Activated naive CD4-positive, alpha-beta T cell treated with anti-CD3 and anti-CD28 coated beads, Interleukin-2, amount 50 U/mL, for 72 hours (primary cell): ENCODE data around the gene TMBIM6. TPM values are rescaled to one million over a fixed set of nuclear protein-coding genes. Genes with fewer than 3 reads are reported as not detected.
"Not testable (repeated sequence)": the region's sequence is repeated elsewhere in the genome, so short reads cannot be mapped to it uniquely, and the experiment has no call there.

Experiments used
- ATAC-seq, 2 donors: fragments of 150-1000 bp; cut with Tn5 transposase; 2 replicates each; pipeline ENCODE4 v1.10.0; 2021; ENCODE audit warnings: mild to moderate bottlenecking in 2 of 2, moderate library complexity in 2 of 2
- DNase-seq, 2 donors: peaks; one replicate each; pipeline ENCODE4 v3.0.0; 2021 to 2022; ENCODE audit warnings: low spot score in 2 of 2
- H3K27ac Mint-ChIP-seq, 2 donors: one replicate each; pipeline ENCODE4 v1.8.0; 2022; ENCODE audit warnings: mild to moderate bottlenecking in 2 of 2, mixed read lengths in 2 of 2
- H3K36me3 Mint-ChIP-seq, 2 donors: one replicate each; pipeline ENCODE4 v1.8.0; 2022; ENCODE audit warnings: mixed read lengths in 2 of 2
- H3K9me3 Mint-ChIP-seq, 2 donors: one replicate each; pipeline ENCODE4 v1.8.0; 2022; ENCODE audit warnings: mixed read lengths in 2 of 2
- total RNA-seq, 2 donors: library from RNA; stranded (reverse); gene quantifications; one replicate each; pipeline ENCODE4 v1.2.3, GENCODE V29; 2022

Gene TMBIM6
- total RNA-seq = 100 to 1,000 TPM; 361 to 467 TPM

- DNase-seq (peak; percentile 98 to 99), ATAC-seq (peak; percentile 90 to 92)
- peaks cover 23 to 34% of the 10 kb centered on the region in 2 donors for H3K36me3 Mint-ChIP-seq
- peak within 1 kb of the TSS; percentile 98 to 99 for H3K27ac Mint-ChIP-seq
- H3K9me3 Mint-ChIP-seq = no peaks in the 10 kb centered on the region
These were observed at the start of gene TMBIM6 for GRCh38 chr12:49740930-49741881. TMBIM6 (plus strand) TSS chr12:49741557; CDS start chr12:49752494, 10,937 bp downstream.

DNA sequence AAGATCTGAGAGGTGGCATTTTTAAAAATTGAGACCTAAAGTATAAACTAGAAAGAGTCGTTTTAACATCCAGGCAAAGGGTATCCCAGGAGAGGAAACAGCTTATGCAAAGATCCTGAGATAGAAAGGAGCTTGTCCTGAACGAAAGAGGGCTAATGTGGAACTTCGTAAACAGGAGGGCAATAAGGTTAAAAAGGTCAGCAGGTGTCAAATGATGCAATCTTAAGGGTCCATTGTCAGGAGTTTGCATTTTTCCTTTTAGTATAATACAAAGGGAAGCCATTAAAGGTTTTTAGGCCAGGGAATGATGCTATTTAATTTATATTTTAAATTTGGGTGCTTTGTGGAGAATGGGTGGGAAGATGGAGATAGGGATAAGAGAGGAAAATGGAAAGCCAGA is 48.5 kb upstream of the TMBIM6 start:
- Mint-ChIP-seq H3K9me3 (no peaks in the 10 kb centered on the region), H3K36me3 (no peaks in the 10 kb centered on the region), H3K27ac (no peak overlapping the region)
- DNase-seq (no peak), ATAC-seq (no peak)

DNA sequence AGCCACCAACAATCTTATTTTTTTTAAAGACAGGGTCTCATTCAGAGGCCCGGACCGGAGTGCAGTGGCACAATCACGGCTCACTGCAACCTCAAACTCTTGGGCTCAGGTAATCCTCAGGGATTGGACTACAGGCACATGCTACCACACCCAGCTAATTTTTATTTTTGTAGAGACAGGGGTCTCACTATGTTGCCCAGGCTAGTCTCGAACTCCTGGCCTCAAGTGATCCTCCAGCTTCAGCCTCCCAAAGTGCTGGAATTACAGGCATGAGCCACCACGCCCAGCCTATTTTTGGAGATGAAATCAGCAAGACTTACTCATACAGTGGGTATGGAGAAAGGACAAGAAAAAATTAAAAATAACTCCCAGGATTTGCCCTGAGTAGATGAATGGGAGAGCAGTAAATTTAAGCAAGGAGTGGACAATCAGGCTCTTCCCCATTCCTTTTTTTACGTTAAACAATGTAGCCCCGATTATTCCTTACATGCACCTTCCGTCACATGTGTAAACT is 47.4 kb upstream of the TMBIM6 start:
- H3K36me3 Mint-ChIP-seq = no peaks in the 10 kb centered on the region
- no peak for ATAC-seq
- no peak overlapping the region for H3K27ac Mint-ChIP-seq
- DNase-seq = no peak
- no peaks in the 10 kb centered on the region for H3K9me3 Mint-ChIP-seq

GRCh38 chr12:49696723-49697122 is 44.6 kb upstream of the TMBIM6 start:
- ATAC-seq = no peak
- Mint-ChIP-seq H3K27ac (no peak overlapping the region), H3K9me3 (no peaks in the 10 kb centered on the region), H3K36me3 (no peaks in the 10 kb centered on the region)
- DNase-seq = no peak

DNA sequence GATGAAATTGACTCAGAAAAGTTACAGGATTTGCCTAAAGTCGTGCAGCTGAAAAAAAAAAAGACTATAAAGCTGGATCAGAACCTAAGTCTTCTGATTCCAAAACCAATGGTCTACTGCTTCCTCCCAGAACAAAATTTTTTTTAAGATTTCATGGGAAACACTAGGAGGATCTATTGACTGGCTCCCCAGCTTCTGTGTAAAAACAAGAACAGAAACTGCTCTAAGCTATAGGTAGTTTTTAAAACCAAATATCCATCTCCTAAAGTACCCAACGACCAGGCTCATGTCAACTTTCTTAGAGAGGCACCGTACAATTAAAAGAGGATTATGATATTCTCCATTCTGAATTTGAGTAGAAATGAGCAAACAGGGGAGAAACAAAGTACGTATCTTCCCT is 43.5 kb upstream of the TMBIM6 start:
- H3K9me3 Mint-ChIP-seq = no peaks in the 10 kb centered on the region
- ATAC-seq (no peak), DNase-seq (no peak)
- no peaks in the 10 kb centered on the region for H3K36me3 Mint-ChIP-seq
- peak overlapping the region in 1 of 2 donors; percentile 91 for H3K27ac Mint-ChIP-seq

DNA sequence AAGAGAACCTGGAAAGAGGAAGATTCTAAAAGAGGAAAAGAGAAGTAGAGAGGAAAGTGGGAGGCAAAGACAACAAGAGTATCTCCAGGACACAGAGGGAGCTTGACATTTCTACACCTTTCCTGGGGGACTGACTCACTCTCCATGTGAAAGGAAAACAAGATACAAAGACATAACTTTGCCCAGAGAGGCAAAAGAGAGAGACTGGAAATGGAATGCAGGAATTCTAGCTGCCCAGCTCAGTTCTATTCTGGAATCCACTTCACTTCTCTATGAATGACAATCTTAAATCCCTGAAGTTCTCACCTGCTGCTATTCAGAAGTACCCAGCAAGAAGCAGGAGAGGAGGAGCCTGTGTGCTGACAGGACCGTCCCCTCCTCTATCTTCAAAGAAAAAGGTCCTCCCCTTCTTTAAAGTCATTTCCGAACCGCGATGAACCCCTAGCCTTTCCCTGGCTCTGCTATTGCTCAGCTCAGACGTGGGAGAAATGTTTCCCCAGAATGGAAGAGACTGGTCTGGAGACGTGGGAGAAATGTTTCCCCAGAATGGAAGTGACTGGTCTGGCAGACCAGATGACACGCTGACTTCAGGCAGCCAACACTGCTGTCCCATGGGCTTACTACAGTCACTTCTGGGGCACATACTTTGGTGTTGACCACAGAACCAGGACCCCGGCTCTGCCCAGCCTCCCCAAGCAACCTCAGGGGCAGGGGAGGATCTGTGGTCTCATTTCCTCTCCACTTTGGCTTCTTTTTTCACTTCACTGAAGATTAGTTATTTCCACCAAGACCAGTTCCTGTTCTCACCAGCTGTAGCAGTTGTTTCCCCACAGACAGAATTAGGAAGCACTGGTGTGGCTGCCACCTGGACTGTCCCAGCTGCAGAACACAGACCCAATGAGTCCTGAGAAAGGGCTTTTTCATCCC is 42.5 kb upstream of the TMBIM6 start:
- no peaks in the 10 kb centered on the region for H3K36me3 Mint-ChIP-seq
- peak; percentile 80 for ATAC-seq

DNA sequence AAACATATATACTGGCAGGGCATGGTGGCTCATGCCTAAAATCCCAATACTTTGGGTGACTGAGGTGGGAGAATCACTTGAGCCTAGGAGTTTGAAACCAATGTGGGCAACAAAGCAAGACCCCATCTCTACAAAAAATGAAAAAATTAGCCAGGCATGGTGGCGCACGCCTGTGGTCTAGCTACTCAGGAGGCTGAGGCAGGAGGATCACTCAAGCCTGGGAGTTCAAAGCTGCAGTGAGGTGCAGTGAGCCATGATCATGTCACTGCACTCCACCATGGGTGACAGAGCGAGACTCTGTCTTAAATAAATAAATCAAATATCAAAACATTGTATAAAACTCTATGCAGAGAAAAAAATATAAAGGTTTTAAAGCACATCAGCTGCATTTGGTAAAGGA is 39.3 kb upstream of the TMBIM6 start:
- H3K9me3 Mint-ChIP-seq = no peaks in the 10 kb centered on the region
- no peak for DNase-seq
- H3K27ac Mint-ChIP-seq = no peak overlapping the region
- H3K36me3 Mint-ChIP-seq = no peaks in the 10 kb centered on the region
- no peak for ATAC-seq

More for the DNA sequence above, 42.5 kb upstream of the TMBIM6 start:
- peak; percentile 33 to 75 for DNase-seq
- Mint-ChIP-seq H3K9me3 (no peaks in the 10 kb centered on the region), H3K27ac (peak overlapping the region; percentile 91)

- ATAC-seq (no peak), DNase-seq (no peak)
- H3K36me3 Mint-ChIP-seq = no peaks in the 10 kb centered on the region
- no peaks in the 10 kb centered on the region for H3K9me3 Mint-ChIP-seq
- H3K27ac Mint-ChIP-seq = peak overlapping the region in 1 of 2 donors; percentile 25
These were observed 38.6 kb upstream of the TMBIM6 start for GRCh38 chr12:49702676-49703215.

DNA sequence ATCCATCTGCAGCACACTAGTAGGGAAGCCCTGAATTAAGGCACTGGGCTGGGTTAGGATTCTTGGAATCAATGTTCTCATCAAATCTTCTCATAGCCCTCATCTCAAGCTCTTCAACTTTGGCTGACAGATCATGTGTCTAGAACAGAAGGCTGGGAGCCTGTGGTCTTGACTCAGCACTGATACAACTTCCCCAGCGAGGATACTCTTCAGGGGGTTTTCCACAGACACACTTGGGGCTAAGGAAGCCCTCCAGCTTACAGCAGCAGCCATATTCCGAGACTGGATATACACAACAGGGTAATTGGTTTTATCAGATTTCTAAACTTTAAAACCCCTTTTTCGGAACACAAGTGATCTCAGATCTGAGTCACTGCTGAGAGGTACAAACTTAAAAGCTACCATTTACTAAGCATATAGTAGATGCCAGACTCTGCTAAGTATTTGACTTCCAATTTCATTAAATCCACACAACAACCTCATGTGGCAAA is 37.7 kb upstream of the TMBIM6 start:
- H3K36me3 Mint-ChIP-seq = no peaks in the 10 kb centered on the region
- ATAC-seq = peak; percentile 38 to 45
- no peaks in the 10 kb centered on the region for H3K9me3 Mint-ChIP-seq
- peak; percentile 34 to 71 for DNase-seq
- peak overlapping the region in 1 of 2 donors; percentile 58 for H3K27ac Mint-ChIP-seq

- peak in 1 of 2 donors; percentile 39 for ATAC-seq
- peak overlapping the region; percentile 45 to 86 for H3K27ac Mint-ChIP-seq
- DNase-seq = peak; percentile 43 to 65
- H3K36me3 Mint-ChIP-seq = no peaks in the 10 kb centered on the region
- no peaks in the 10 kb centered on the region for H3K9me3 Mint-ChIP-seq
These were observed 35.8 kb upstream of the TMBIM6 start for GRCh38 chr12:49705479-49706134.

- Mint-ChIP-seq H3K9me3 (no peaks in the 10 kb centered on the region), H3K27ac (peak overlapping the region; percentile 86 to 90), H3K36me3 (no peaks in the 10 kb centered on the region)
- peak; percentile 21 to 44 for ATAC-seq
- peak; percentile 17 to 57 for DNase-seq
These were observed 34.8 kb upstream of the TMBIM6 start for GRCh38 chr12:49706351-49707127.

DNA sequence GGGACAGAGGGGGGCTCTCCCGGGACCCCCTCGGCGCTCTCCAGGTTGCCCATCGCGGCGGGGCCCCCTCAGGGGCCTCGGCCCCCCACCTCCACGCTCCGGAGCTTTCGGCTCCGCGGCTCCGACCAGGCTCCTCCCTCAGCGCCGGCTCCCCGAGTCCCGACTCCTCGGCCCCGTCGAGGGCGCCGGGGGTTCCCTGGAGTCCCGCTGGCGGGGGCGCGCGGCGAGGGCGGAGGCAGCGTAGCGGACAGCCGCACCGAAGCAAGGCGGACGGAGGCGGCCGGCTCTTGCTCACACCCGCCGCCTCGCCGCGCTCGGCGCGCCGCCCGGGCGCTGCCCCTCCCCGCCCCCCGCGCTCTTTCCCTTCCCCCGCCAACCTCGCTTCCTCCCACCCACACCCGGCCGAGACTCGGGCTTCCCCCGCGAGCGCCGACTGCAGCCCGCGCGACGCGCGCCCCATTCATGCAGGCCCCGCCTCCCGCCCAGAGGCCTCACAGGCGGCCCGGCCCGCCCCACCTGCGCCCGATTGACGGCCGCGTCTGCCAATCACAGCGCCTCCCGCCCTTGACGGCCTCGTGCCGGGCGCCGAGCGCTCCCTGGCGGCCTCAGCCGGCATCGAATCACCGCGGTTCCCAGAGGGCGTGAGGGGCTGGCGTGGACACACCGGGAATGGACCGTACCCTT is 34.1 kb upstream of the TMBIM6 start, which contains the start of gene FMNL3:
FMNL3 (minus strand) TSS at position 278 of the 684 bp plus-strand sequence; CDS start at position 53, 225 bp downstream.
- Mint-ChIP-seq H3K9me3 (no peaks in the 10 kb centered on the region), H3K27ac (peak within 1 kb of the TSS; percentile 86 to 90), H3K36me3 (no peaks in the 10 kb centered on the region)
- DNase-seq (peak; percentile 99 to 100), ATAC-seq (peak; percentile 88 to 94)

DNA sequence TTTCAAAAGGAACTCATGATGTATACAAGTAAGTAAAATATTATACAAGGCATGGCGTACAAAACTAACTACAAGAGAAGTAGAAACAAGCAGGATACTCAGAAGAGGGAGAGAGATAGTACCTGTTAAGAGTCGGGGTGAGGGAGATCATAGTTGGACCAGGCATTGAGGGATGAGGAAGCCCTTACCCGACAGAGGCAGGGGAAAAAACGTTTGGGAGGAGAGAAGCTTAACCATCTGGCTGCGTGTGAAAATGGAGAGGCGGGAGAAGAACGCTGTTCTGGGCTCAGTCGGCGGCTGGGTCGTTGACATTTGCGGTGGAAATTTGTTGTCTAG is 33.6 kb upstream of the TMBIM6 start:
- H3K27ac Mint-ChIP-seq = peak overlapping the region in 1 of 2 donors; percentile 61
- ATAC-seq (no peak), DNase-seq (no peak)
- no peaks in the 10 kb centered on the region for H3K9me3 Mint-ChIP-seq
- H3K36me3 Mint-ChIP-seq = no peaks in the 10 kb centered on the region

DNA sequence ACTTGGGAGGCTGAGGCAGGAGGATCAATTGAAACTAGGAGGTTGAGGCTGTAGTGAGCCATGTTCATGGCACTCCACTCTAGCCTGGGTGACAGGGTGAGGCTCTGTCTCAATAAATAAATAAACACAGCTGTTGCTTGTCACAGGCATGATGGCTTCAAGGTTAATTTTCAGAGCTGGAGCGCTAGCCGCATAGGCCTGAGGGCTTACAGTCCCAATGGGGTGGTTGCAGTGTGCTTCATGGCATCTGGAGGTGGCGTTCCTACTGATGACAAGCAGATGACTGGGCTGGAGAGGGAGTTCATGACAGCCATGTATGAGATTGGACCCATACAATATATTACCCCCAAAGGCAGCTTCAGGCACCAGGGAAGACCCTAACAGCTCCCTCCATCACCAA is 32.5 kb upstream of the TMBIM6 start:
- ATAC-seq = no peak
- no peak overlapping the region for H3K27ac Mint-ChIP-seq
- no peaks in the 10 kb centered on the region for H3K9me3 Mint-ChIP-seq
- DNase-seq = no peak
- H3K36me3 Mint-ChIP-seq = no peaks in the 10 kb centered on the region

GRCh38 chr12:49713952-49714351 is 27.4 kb upstream of the TMBIM6 start:
- not testable (repeated sequence) for DNase-seq, H3K27ac Mint-ChIP-seq, H3K9me3 Mint-ChIP-seq, H3K36me3 Mint-ChIP-seq, ATAC-seq
